HepG2 (cell line): ENCODE data around the gene FAM131C. TPM values are rescaled to one million over a fixed set of nuclear protein-coding genes. Genes with fewer than 3 reads are reported as not detected.

ENCODE experiments used
- DPF2 ChIP-seq: sonication (generic); formaldehyde crosslinking; IDR thresholded peaks from 2 replicates; pipeline ENCODE4 v1.4.0; 2020; ENCODE audit warnings: mild to moderate bottlenecking, low read depth, missing genetic modification reagents, borderline replicate concordance
- JUND ChIP-seq: sonication (generic); formaldehyde crosslinking; IDR thresholded peaks from 2 replicates; pipeline ENCODE4 v1.8.0; 2022; ENCODE audit warnings: mild to moderate bottlenecking, missing genetic modification reagents
- NR2F1 ChIP-seq, 2 experiments: fragments of 450-650 bp in 1 of 2; formaldehyde crosslinking in 1 of 2; IDR thresholded peaks; 2 replicates each; pipeline versions ENCODE4 v1.5.0 to v1.6.1; 2016 to 2020; ENCODE audit warnings: mild to moderate bottlenecking in 1 of 2, missing compliant biosample characterization in 1 of 2, missing genetic modification reagents in 1 of 2, moderate library complexity in 1 of 2
- SAP130 ChIP-seq: IDR thresholded peaks from 2 replicates; pipeline ENCODE4 v1.6.1; 2016; ENCODE audit warnings: low read depth
- ZNF460 ChIP-seq: sonication (generic); formaldehyde crosslinking; IDR thresholded peaks from 2 replicates; pipeline ENCODE4 v1.5.1; 2020; ENCODE audit warnings: missing genetic modification reagents, mild to moderate bottlenecking, borderline replicate concordance
- ZNF530 ChIP-seq: sonication (generic); formaldehyde crosslinking; IDR thresholded peaks from 2 replicates; pipeline ENCODE4 v1.5.0; 2020; ENCODE audit warnings: low read depth, mild to moderate bottlenecking, missing genetic modification reagents
- polyA plus RNA-seq, 8 experiments: library from polyadenylated mRNA; depleted of rRNA in 3 of 8; stranded (reverse) in 7 of 8; unstranded in 1 of 8; fragments of >200 nt; fragmentation: Illumina TruSeq in 4 of 8; extraction: Trizol in 4 of 8; gene quantifications; 2 replicates each; pipeline versions ENCODE4 v1.2.1 to v1.2.3, GENCODE V29; 2011 to 2016; ENCODE audit warnings: low read depth in 4 of 8, missing spikeins in 1 of 8, mixed read lengths in 1 of 8; ENCODE audit not compliant: insufficient read depth in 1 of 8
- total RNA-seq, 5 experiments: library from RNA; depleted of rRNA; stranded (reverse); fragments of >200 nt; fragmentation: Illumina TruSeq; extraction: Trizol; gene quantifications; 2 replicates each; pipeline ENCODE4 v1.2.3, GENCODE V29; 2016; ENCODE audit warnings: low read depth in 1 of 5
- TF ChIP-seq, protein P1 (sequence below): sonication (generic); formaldehyde crosslinking; IDR thresholded peaks from one replicate; pipeline ENCODE4 v1.5.1; 2020; ENCODE audit warnings: mild to moderate bottlenecking, missing genetic modification reagents; ENCODE audit errors: not compliant biosample characterization
- TF ChIP-seq, protein P2 (sequence below): sonication (generic); formaldehyde crosslinking; IDR thresholded peaks from 2 replicates; pipeline ENCODE4 v1.5.1; 2020; ENCODE audit warnings: mild to moderate bottlenecking, missing genetic modification reagents
- TF ChIP-seq, protein P3 (sequence below): sonication (generic); formaldehyde crosslinking; IDR thresholded peaks from 2 replicates; pipeline ENCODE4 v1.5.0; 2020; ENCODE audit warnings: mild to moderate bottlenecking, missing genetic modification reagents
- TF ChIP-seq, protein P4 (sequence below): sonication (generic); formaldehyde crosslinking; IDR thresholded peaks from 2 replicates; pipeline ENCODE4 v1.5.0; 2020; ENCODE audit warnings: mild to moderate bottlenecking, missing genetic modification reagents, moderate library complexity
- TF ChIP-seq, protein P5 (sequence below): IDR thresholded peaks from 2 replicates; pipeline ENCODE4 v1.6.1; 2016; ENCODE audit warnings: missing biosample characterization, missing genetic modification reagents, low read depth

FAM131C gene
- total and polyA plus RNA-seq, 2 of the 13 experiments (the other 11 are each of a cell fraction or from before 2014, with no cell fraction given): 0.07 TPM; not detected in 1

DNA sequence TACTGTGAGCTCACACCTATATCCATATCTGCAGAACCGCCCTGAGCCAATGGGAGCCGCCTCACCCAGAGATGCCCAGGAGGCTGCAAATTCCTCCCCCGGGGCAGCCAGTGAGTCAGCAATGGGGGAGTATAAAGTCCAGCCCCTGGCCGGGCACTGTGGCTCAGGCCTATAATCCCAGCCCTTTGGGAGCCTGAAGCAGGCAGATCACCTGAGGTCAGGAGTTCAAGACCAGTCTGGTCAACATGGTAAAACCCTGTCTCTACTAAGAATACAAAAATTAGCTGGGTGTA is 34.9 kb downstream of the FAM131C start (continued):
- TF ChIP-seq, protein P1, sequence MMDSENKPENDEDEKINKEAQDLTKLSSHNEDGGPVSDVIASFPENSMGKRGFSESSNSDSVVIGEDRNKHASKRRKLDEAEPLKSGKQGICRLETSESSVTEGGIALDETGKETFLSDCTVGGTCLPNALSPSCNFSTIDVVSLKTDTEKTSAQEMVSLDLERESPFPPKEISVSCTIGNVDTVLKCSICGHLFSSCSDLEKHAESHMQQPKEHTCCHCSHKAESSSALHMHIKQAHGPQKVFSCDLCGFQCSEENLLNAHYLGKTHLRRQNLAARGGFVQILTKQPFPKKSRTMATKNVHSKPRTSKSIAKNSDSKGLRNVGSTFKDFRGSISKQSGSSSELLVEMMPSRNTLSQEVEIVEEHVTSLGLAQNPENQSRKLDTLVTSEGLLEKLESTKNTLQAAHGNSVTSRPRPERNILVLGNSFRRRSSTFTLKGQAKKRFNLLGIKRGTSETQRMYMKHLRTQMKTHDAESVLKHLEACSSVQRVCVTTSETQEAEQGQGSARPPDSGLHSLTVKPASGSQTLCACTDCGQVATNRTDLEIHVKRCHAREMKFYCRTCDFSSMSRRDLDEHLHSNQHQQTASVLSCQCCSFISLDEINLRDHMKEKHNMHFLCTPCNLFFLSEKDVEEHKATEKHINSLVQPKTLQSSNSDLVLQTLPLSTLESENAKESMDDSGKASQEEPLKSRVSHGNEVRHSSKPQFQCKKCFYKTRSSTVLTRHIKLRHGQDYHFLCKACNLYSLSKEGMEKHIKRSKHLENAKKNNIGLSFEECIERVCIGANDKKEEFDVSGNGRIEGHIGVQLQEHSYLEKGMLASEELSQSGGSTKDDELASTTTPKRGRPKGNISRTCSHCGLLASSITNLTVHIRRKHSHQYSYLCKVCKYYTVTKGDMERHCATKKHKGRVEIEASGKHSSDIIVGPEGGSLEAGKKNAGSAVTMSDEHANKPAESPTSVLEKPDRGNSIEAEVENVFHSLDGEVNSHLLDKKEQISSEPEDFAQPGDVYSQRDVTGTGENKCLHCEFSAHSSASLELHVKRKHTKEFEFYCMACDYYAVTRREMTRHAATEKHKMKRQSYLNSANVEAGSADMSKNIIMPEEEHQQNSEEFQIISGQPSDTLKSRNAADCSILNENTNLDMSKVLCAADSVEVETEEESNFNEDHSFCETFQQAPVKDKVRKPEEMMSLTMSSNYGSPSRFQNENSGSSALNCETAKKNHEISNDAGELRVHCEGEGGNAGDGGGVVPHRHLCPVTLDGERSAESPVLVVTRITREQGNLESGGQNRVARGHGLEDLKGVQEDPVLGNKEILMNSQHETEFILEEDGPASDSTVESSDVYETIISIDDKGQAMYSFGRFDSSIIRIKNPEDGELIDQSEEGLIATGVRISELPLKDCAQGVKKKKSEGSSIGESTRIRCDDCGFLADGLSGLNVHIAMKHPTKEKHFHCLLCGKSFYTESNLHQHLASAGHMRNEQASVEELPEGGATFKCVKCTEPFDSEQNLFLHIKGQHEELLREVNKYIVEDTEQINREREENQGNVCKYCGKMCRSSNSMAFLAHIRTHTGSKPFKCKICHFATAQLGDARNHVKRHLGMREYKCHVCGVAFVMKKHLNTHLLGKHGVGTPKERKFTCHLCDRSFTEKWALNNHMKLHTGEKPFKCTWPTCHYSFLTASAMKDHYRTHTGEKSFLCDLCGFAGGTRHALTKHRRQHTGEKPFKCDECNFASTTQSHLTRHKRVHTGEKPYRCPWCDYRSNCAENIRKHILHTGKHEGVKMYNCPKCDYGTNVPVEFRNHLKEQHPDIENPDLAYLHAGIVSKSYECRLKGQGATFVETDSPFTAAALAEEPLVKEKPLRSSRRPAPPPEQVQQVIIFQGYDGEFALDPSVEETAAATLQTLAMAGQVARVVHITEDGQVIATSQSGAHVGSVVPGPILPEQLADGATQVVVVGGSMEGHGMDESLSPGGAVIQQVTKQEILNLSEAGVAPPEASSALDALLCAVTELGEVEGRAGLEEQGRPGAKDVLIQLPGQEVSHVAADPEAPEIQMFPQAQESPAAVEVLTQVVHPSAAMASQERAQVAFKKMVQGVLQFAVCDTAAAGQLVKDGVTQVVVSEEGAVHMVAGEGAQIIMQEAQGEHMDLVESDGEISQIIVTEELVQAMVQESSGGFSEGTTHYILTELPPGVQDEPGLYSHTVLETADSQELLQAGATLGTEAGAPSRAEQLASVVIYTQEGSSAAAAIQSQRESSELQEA (CRISPR knock-in tag): no peak
- TF ChIP-seq SAP130 (CRISPR knock-in tag) (0 out of 2 replicates have a peak, but pooled peaks have one; percentile 18), ZNF460 (CRISPR knock-in tag) (no peak), JUND (CRISPR knock-in tag) (0 out of 2 replicates have a peak, but pooled peaks have one; percentile 34), ZNF530 (CRISPR knock-in tag) (no peak), DPF2 (CRISPR knock-in tag) (no peak), NR2F1 (CRISPR knock-in tag; IDR thresholded peaks at IDR 0.05) (0 out of 4 replicates have a peak, but pooled peaks of 1 of the 2 experiments have one; percentile 18)
- TF ChIP-seq, protein P2, sequence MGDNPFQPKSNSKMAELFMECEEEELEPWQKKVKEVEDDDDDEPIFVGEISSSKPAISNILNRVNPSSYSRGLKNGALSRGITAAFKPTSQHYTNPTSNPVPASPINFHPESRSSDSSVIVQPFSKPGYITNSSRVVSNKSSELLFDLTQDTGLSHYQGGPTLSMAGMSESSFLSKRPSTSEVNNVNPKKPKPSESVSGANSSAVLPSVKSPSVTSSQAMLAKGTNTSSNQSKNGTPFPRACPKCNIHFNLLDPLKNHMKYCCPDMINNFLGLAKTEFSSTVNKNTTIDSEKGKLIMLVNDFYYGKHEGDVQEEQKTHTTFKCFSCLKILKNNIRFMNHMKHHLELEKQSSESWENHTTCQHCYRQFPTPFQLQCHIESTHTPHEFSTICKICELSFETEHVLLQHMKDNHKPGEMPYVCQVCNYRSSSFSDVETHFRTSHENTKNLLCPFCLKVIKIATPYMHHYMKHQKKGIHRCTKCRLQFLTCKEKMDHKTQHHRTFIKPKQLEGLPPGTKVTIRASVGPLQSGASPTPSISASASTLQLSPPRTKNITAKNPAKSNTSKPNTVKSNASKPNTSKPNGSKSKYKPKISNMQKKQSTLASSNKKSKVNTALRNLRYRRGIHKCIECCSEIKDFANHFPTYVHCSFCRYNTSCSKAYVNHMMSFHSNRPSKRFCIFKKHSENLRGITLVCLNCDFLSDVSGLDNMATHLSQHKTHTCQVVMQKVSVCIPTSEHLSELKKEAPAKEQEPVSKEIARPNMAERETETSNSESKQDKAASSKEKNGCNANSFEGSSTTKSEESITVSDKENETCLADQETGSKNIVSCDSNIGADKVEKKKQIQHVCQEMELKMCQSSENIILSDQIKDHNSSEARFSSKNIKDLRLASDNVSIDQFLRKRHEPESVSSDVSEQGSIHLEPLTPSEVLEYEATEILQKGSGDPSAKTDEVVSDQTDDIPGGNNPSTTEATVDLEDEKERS (CRISPR knock-in tag): no peak
- TF ChIP-seq, protein P3, sequence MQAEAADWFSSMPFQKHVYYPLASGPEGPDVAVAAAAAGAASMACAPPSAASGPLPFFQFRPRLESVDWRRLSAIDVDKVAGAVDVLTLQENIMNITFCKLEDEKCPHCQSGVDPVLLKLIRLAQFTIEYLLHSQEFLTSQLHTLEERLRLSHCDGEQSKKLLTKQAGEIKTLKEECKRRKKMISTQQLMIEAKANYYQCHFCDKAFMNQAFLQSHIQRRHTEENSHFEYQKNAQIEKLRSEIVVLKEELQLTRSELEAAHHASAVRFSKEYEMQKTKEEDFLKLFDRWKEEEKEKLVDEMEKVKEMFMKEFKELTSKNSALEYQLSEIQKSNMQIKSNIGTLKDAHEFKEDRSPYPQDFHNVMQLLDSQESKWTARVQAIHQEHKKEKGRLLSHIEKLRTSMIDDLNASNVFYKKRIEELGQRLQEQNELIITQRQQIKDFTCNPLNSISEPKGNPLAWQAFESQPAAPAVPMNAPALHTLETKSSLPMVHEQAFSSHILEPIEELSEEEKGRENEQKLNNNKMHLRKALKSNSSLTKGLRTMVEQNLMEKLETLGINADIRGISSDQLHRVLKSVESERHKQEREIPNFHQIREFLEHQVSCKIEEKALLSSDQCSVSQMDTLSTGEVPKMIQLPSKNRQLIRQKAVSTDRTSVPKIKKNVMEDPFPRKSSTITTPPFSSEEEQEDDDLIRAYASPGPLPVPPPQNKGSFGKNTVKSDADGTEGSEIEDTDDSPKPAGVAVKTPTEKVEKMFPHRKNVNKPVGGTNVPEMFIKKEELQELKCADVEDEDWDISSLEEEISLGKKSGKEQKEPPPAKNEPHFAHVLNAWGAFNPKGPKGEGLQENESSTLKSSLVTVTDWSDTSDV: no peak
- TF ChIP-seq, protein P4, sequence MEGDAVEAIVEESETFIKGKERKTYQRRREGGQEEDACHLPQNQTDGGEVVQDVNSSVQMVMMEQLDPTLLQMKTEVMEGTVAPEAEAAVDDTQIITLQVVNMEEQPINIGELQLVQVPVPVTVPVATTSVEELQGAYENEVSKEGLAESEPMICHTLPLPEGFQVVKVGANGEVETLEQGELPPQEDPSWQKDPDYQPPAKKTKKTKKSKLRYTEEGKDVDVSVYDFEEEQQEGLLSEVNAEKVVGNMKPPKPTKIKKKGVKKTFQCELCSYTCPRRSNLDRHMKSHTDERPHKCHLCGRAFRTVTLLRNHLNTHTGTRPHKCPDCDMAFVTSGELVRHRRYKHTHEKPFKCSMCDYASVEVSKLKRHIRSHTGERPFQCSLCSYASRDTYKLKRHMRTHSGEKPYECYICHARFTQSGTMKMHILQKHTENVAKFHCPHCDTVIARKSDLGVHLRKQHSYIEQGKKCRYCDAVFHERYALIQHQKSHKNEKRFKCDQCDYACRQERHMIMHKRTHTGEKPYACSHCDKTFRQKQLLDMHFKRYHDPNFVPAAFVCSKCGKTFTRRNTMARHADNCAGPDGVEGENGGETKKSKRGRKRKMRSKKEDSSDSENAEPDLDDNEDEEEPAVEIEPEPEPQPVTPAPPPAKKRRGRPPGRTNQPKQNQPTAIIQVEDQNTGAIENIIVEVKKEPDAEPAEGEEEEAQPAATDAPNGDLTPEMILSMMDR (CRISPR knock-in tag): no peak
- TF ChIP-seq, protein P5, sequence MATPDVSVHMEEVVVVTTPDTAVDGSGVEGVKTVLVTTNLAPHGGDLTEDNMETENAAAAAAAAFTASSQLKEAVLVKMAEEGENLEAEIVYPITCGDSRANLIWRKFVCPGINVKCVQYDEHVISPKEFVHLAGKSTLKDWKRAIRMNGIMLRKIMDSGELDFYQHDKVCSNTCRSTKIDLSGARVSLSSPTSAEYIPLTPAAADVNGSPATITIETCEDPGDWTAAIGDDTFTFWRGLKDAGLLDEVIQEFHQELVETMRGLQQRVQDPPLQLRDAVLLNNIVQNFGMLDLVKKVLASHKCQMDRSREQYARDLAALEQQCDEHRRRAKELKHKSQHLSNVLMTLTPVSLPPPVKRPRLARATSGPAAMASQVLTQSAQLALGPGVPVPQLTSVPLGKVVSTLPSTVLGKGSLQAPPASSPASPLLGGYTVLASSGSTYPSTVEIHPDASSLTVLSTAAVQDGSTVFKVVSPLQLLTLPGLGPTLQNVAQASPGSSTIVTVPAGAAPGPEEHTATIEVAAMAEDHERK (CRISPR knock-in tag): no peak
